CD14-positive monocyte (primary cell): ENCODE measurements around the gene SOCS3. TPM values are rescaled to one million over a fixed set of nuclear protein-coding genes. Genes with fewer than 3 reads are reported as not detected.

ENCODE experiments used
- DNase-seq, 3 donors: peaks; one replicate each; pipeline ENCODE4 v3.0.0-alpha.2; 2011 to 2022
- H2AFZ ChIP-seq: 2 replicates; pipeline ENCODE4 v1.6.0; 2012; ENCODE audit warnings: mild to moderate bottlenecking, low read depth, low read length, inconsistent platforms; ENCODE audit not compliant: insufficient read depth, poor library complexity, severe bottlenecking
- H3K27ac ChIP-seq, 2 donors: 1 replicate in 1 of 2; 2 replicates in 1 of 2; pipeline ENCODE4 v1.5.1; 2012 to 2013; ENCODE audit warnings: low read length in 2 of 2, control low read depth in 1 of 2, inconsistent platforms in 1 of 2, low read depth in 1 of 2, mild to moderate bottlenecking in 1 of 2
- H3K27me3 ChIP-seq, 2 donors: one replicate each; pipeline versions ENCODE4 v1.6.0 to v1.6.1; 2011 to 2013; ENCODE audit warnings: low read length in 2 of 2; ENCODE audit not compliant: control insufficient read depth in 2 of 2, insufficient read depth in 2 of 2
- H3K36me3 ChIP-seq, 2 donors: replicated peaks in 1 of 2; 1 replicate in 1 of 2; 2 replicates in 1 of 2; pipeline versions ENCODE4 v1.5.1 to v1.6.1; 2012 to 2013; ENCODE audit warnings: low read length in 2 of 2, control low read depth in 1 of 2, inconsistent platforms in 1 of 2, mild to moderate bottlenecking in 1 of 2; ENCODE audit not compliant: insufficient read depth in 2 of 2, control insufficient read depth in 1 of 2
- H3K4me1 ChIP-seq, 2 donors: 1 replicate in 1 of 2; 2 replicates in 1 of 2; pipeline versions ENCODE4 v1.5.1 to v1.6.1; 2012 to 2013; ENCODE audit warnings: low read length in 2 of 2, control low read depth in 1 of 2, inconsistent platforms in 1 of 2, mild to moderate bottlenecking in 1 of 2, moderate library complexity in 1 of 2; ENCODE audit not compliant: insufficient read depth in 2 of 2, control insufficient read depth in 1 of 2
- H3K4me2 ChIP-seq: replicated peaks from 2 replicates; pipeline ENCODE3; 2012; ENCODE audit warnings: low read length, moderate library complexity, mild to moderate bottlenecking; ENCODE audit not compliant: poor library complexity, severe bottlenecking; ENCODE audit errors: extremely low read depth
- H3K4me3 ChIP-seq, 3 experiments: fragments of 200-600 bp in 1 of 3; sonication (generic) in 1 of 3; replicated peaks in 1 of 3; 1 replicate in 2 of 3; 2 replicates in 1 of 3; pipeline ENCODE4 v1.5.1; 2011 to 2013; ENCODE audit warnings: low read length in 3 of 3, mild to moderate bottlenecking in 3 of 3, control low read depth in 2 of 3, low read depth in 2 of 3, inconsistent platforms in 1 of 3, moderate library complexity in 1 of 3
- H3K79me2 ChIP-seq: 2 replicates; pipeline ENCODE4 v1.6.0; 2012; ENCODE audit warnings: mild to moderate bottlenecking, control low read depth, inconsistent platforms, low read length, moderate library complexity; ENCODE audit not compliant: insufficient read depth
- H3K9ac ChIP-seq: 2 replicates; pipeline ENCODE4 v1.6.0; 2017; ENCODE audit warnings: low read length, mild to moderate bottlenecking; ENCODE audit not compliant: insufficient read depth, poor library complexity, severe bottlenecking
- H3K9me3 ChIP-seq, 2 donors: replicated peaks in 1 of 2; 1 replicate in 1 of 2; 2 replicates in 1 of 2; pipeline versions ENCODE4 v1.5.1 to v1.6.1; 2012 to 2013; ENCODE audit warnings: low read length in 2 of 2, control low read depth in 1 of 2; ENCODE audit not compliant: control insufficient read depth in 1 of 2, insufficient read depth in 1 of 2
- H4K20me1 ChIP-seq: 2 replicates; pipeline ENCODE4 v1.6.0; 2012; ENCODE audit warnings: mild to moderate bottlenecking, low read length, control low read depth, moderate library complexity; ENCODE audit not compliant: insufficient read depth
- H3K27ac Mint-ChIP-seq, 7 donors: one replicate each; pipeline ENCODE4 v1.8.0; 2020; ENCODE audit warnings: mild to moderate bottlenecking in 7 of 7, mixed read lengths in 7 of 7, moderate library complexity in 6 of 7, inconsistent platforms in 2 of 7
- H3K27me3 Mint-ChIP-seq, 3 donors: one replicate each; pipeline ENCODE4 v1.8.0; 2021 to 2022; ENCODE audit warnings: low read depth in 3 of 3, mild to moderate bottlenecking in 3 of 3, mixed read lengths in 3 of 3, moderate library complexity in 3 of 3, inconsistent platforms in 1 of 3
- H3K36me3 Mint-ChIP-seq, 2 donors: one replicate each; pipeline ENCODE4 v1.8.0; 2020; ENCODE audit warnings: mixed read lengths in 2 of 2, inconsistent platforms in 1 of 2, mild to moderate bottlenecking in 1 of 2
- H3K4me1 Mint-ChIP-seq: one replicate; pipeline ENCODE4 v1.8.0; 2020; ENCODE audit warnings: mild to moderate bottlenecking, mixed read lengths
- H3K4me3 Mint-ChIP-seq, 2 donors: one replicate each; pipeline ENCODE4 v1.8.0; 2020; ENCODE audit warnings: mild to moderate bottlenecking in 2 of 2, mixed read lengths in 2 of 2, moderate library complexity in 1 of 2
- H3K9me3 Mint-ChIP-seq, 7 donors: one replicate each; pipeline ENCODE4 v1.8.0; 2020 to 2022; ENCODE audit warnings: mixed read lengths in 7 of 7, mild to moderate bottlenecking in 6 of 7, moderate library complexity in 6 of 7, inconsistent platforms in 2 of 7
- WGBS: methylation state at CpG from one replicate; pipeline ENCODE4 v1.1.5; 2013; ENCODE audit warnings: missing lambda C conversion rate; ENCODE audit not compliant: insufficient coverage; 5-methylcytosine and 5-hydroxymethylcytosine counted together
- intact Hi-C, 2 donors: fragments of 100-400 bp; cut with micrococcal nuclease; formaldehyde crosslinking; loops; one replicate each; pipeline versions ENCODE4 v1.15.0 to v1.15.1; 2023
- polyA plus RNA-seq, 3 donors: library from polyadenylated mRNA; depleted of rRNA in 1 of 3; unstranded in 2 of 3; stranded (reverse) in 1 of 3; fragments of 300-500 nt in 2 of 3; fragments of >200 nt in 1 of 3; fragmentation: Illumina TruSeq in 2 of 3; gene quantifications; 1 replicate in 2 of 3; 2 replicates in 1 of 3; pipeline ENCODE4 v1.2.3, GENCODE V29; 2012 to 2021
- TF ChIP-seq, protein P1 (sequence below): fragments of 200-600 bp; IDR thresholded peaks from one replicate; pipeline ENCODE4 v1.8.0; 2022; ENCODE audit warnings: antibody characterized with exemption, mild to moderate bottlenecking

Gene SOCS3
- polyA plus RNA-seq, 3 donors, result 123 to 441 (median 144) TPM

- Mint-ChIP-seq H3K27me3 (peaks cover 32 to 46% (median 37%) of the 10 kb centered on the region in 3 donors), H3K4me1 (peaks cover 65% of the 10 kb centered on the region), H3K4me3 (peak overlapping the region; percentile 88 to 93), H3K36me3 (peaks cover 23 to 30% of the 10 kb centered on the region in 2 donors), H3K27ac (peak overlapping the region; percentile 39 to 90 (median 87)), H3K9me3 (peaks cover 0 to 17% (median 15%) of the 10 kb centered on the region in 7 donors)
- Histone ChIP-seq H3K4me1 (peaks cover 70 to 84% of the 10 kb centered on the region in 2 donors), H3K36me3 (peaks cover 0 to 19% of the 10 kb centered on the region in 2 donors), H3K27ac (peak overlapping the region in 1 of 2 donors; percentile 0), H3K4me2 (peak overlapping the region; percentile 93), H3K9ac (no peak overlapping the region), H3K4me3 (peak overlapping the region in 1 of 3 experiments; percentile 98), H3K9me3 (no peaks in the 10 kb centered on the region), H2AFZ (no peak overlapping the region), H4K20me1 (peaks cover 32% of the 10 kb centered on the region), H3K27me3 (peaks cover 8 to 35% of the 10 kb centered on the region in 2 donors), H3K79me2 (no peaks in the 10 kb centered on the region)
- no peak for DNase-seq
- WGBS, result 93% methylated on average over 4 of the region's 7 CpGs
- TF ChIP-seq, protein P1, sequence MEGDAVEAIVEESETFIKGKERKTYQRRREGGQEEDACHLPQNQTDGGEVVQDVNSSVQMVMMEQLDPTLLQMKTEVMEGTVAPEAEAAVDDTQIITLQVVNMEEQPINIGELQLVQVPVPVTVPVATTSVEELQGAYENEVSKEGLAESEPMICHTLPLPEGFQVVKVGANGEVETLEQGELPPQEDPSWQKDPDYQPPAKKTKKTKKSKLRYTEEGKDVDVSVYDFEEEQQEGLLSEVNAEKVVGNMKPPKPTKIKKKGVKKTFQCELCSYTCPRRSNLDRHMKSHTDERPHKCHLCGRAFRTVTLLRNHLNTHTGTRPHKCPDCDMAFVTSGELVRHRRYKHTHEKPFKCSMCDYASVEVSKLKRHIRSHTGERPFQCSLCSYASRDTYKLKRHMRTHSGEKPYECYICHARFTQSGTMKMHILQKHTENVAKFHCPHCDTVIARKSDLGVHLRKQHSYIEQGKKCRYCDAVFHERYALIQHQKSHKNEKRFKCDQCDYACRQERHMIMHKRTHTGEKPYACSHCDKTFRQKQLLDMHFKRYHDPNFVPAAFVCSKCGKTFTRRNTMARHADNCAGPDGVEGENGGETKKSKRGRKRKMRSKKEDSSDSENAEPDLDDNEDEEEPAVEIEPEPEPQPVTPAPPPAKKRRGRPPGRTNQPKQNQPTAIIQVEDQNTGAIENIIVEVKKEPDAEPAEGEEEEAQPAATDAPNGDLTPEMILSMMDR, result no peak
- intact Hi-C loops, result loop anchor here in 1 of 2 donors (2.0 kb wide), 1 partner anchor 20 kb away; no protein-coding TSS in a partner anchor
Observed at GRCh38 chr17:78357177-78357586, 2.7 kb downstream of the SOCS3 start.

DNA sequence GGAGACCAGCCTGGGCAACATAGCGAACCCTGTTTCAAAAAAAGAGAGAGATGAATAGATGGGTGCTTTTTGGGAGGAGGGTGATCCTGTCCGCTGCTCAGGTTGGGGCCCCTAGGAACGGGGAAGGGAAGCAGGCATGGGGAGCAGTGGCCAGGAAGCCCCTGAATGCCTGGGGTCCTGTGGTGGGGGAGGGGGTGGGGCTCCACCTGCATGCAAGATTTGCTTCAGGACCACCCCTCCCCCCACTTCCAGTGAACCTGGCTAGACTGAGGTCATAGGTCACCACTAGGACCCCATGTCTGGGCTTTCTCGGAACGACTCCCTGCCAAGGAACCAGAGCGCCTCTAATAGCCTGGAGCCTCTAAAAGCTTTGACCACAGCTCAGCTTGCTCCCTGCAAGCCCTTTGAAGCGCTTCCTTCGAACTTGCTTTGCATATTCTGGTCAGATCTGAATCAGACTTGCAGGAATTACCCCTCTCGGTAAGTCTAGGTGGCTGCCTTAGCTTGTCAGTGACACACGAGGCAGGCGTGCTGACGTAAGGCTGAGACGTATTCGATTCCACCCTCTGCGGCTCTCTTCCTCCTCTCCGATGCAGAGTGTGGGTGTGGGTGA is 3.7 kb downstream of the SOCS3 start:
- Histone ChIP-seq H3K4me2 (peak overlapping the region; percentile 37), H3K79me2 (no peaks in the 10 kb centered on the region), H3K9me3 (no peaks in the 10 kb centered on the region), H3K27me3 (peaks cover 8 to 35% of the 10 kb centered on the region in 2 donors), H3K27ac (peak overlapping the region; percentile 26 to 45), H4K20me1 (peaks cover 32% of the 10 kb centered on the region), H2AFZ (no peak overlapping the region), H3K4me3 (peak overlapping the region in 1 of 3 experiments; percentile 19), H3K4me1 (peaks cover 80 to 94% of the 10 kb centered on the region in 2 donors), H3K36me3 (peaks cover 0 to 19% of the 10 kb centered on the region in 2 donors), H3K9ac (no peak overlapping the region)
- intact Hi-C loops, result loop anchor here in 1 of 2 donors (2.0 kb wide), 1 partner anchor 19 kb away; no protein-coding TSS in a partner anchor
- TF ChIP-seq, protein P1, result no peak
- Mint-ChIP-seq H3K27me3 (peaks cover 34 to 49% (median 36%) of the 10 kb centered on the region in 3 donors), H3K4me3 (peak overlapping the region; percentile 71 to 93), H3K36me3 (peaks cover 23 to 30% of the 10 kb centered on the region in 2 donors), H3K27ac (peak overlapping the region; percentile 74 to 90 (median 81)), H3K4me1 (peaks cover 74% of the 10 kb centered on the region), H3K9me3 (peaks cover 0 to 17% (median 15%) of the 10 kb centered on the region in 7 donors)
- peak; percentile 94 to 98 (median 95) for DNase-seq
- 65% methylated on average over 5 of the region's 16 CpGs for WGBS
